IMR-90 (cell line): ENCODE data around the gene CAV3. TPM values are rescaled to one million over a fixed set of nuclear protein-coding genes. Genes with fewer than 3 reads are reported as not detected.

Experiments used
- ATAC-seq: fragments of 200-7000 bp; cut with Tn5 transposase; 2 replicates; pipeline ENCODE4 v1.9.1; 2020; ENCODE audit warnings: low read depth, mild to moderate bottlenecking, moderate library complexity
- BruUV-seq: library from RNA; stranded (reverse); fragments of 400-500 nt; replicated peaks from 2 replicates; lab custom pipeline; 2021; lab: Mats Ljungman, UMichigan
- CTCF ChIA-PET: fragments of 300-600 bp; formaldehyde crosslinking; extraction: SDS; loops from one replicate; lab custom pipeline; 2021; ENCODE audit warnings: antibody characterized with exemption; lab: Yijun Ruan, JAX
- POLR2A ChIA-PET: fragments of 300-600 bp; sonication (Branson Sonifier 250); formaldehyde crosslinking; loops from one replicate; lab custom pipeline; 2022; ENCODE audit warnings: antibody characterized with exemption; ENCODE audit not compliant: unreplicated experiment; lab: Charles Lee
- DNase-seq: peaks from one replicate; pipeline ENCODE4 v3.0.0; 2013
- H2AFZ ChIP-seq: replicated peaks from 2 replicates; pipeline ENCODE3; 2013; ENCODE audit warnings: low read length, mild to moderate bottlenecking; ENCODE audit not compliant: poor library complexity
- H2AK5ac ChIP-seq: 2 replicates; pipeline ENCODE4 v1.6.1; 2013; ENCODE audit warnings: low read depth, low read length, inconsistent platforms
- H2AK9ac ChIP-seq: replicated peaks from 2 replicates; pipeline ENCODE3; 2013; ENCODE audit warnings: mild to moderate bottlenecking, low read depth, low read length, moderate library complexity; ENCODE audit not compliant: poor library complexity
- H2BK120ac ChIP-seq: 2 replicates; pipeline ENCODE4 v1.6.1; 2013; ENCODE audit warnings: low read depth, low read length, inconsistent platforms
- H2BK15ac ChIP-seq: 3 replicates; pipeline ENCODE4 v1.6.1; 2013; ENCODE audit warnings: low read depth, low read length, inconsistent platforms
- H2BK20ac ChIP-seq: 2 replicates; pipeline ENCODE4 v1.6.1; 2013; ENCODE audit warnings: low read depth, mild to moderate bottlenecking, inconsistent platforms, low read length, moderate library complexity
- H2BK5ac ChIP-seq: 2 replicates; pipeline ENCODE4 v1.6.1; 2013; ENCODE audit warnings: mild to moderate bottlenecking, low read depth, low read length, inconsistent platforms; ENCODE audit not compliant: poor library complexity, severe bottlenecking
- H3K14ac ChIP-seq: replicated peaks from 2 replicates; pipeline ENCODE4 v1.6.1; 2013; ENCODE audit warnings: low read depth, low read length, inconsistent platforms
- H3K18ac ChIP-seq: 2 replicates; pipeline ENCODE4 v1.6.1; 2013; ENCODE audit warnings: low read depth, low read length, control low read depth
- H3K23ac ChIP-seq: 2 replicates; pipeline ENCODE4 v1.6.1; 2013; ENCODE audit warnings: low read depth, low read length, inconsistent platforms
- H3K27ac ChIP-seq: 2 replicates; pipeline ENCODE4 v1.5.1; 2013; ENCODE audit warnings: mild to moderate bottlenecking, control low read depth, low read length; ENCODE audit not compliant: insufficient read depth
- H3K27me3 ChIP-seq: 2 replicates; pipeline ENCODE4 v1.6.1; 2013; ENCODE audit warnings: low read length; ENCODE audit not compliant: control insufficient read depth, insufficient read depth
- H3K36me3 ChIP-seq: 2 replicates; pipeline ENCODE4 v1.6.1; 2013; ENCODE audit warnings: low read length, mixed read lengths; ENCODE audit not compliant: control insufficient read depth, insufficient read depth
- H3K4ac ChIP-seq: 2 replicates; pipeline ENCODE4 v1.6.1; 2013; ENCODE audit warnings: low read depth, low read length, inconsistent platforms
- H3K4me1 ChIP-seq: 2 replicates; pipeline ENCODE4 v1.6.1; 2013; ENCODE audit warnings: low read length, mixed read lengths; ENCODE audit not compliant: control insufficient read depth, insufficient read depth
- H3K4me2 ChIP-seq: 2 replicates; pipeline ENCODE4 v1.6.1; 2013; ENCODE audit warnings: low read depth, mild to moderate bottlenecking, control low read depth, low read length, moderate library complexity
- H3K4me3 ChIP-seq: 2 replicates; pipeline ENCODE4 v1.5.1; 2013; ENCODE audit warnings: low read depth, mild to moderate bottlenecking, control low read depth, low read length, moderate library complexity; ENCODE audit not compliant: insufficient read depth
- H3K56ac ChIP-seq: 2 replicates; pipeline ENCODE4 v1.6.1; 2013; ENCODE audit warnings: low read length, inconsistent platforms; ENCODE audit not compliant: insufficient read depth; ENCODE audit errors: extremely low read depth
- H3K79me1 ChIP-seq, 2 experiments: 2 replicates each; pipeline ENCODE4 v1.6.1; 2013; ENCODE audit warnings: low read length in 2 of 2, inconsistent platforms in 1 of 2, low read depth in 1 of 2
- H3K9ac ChIP-seq: 2 replicates; pipeline ENCODE4 v1.6.1; 2013; ENCODE audit warnings: low read depth, low read length, control low read depth
- H3K9me1 ChIP-seq: 2 replicates; pipeline ENCODE4 v1.6.1; 2013; ENCODE audit warnings: low read length, inconsistent platforms; ENCODE audit not compliant: insufficient read depth
- H3K9me3 ChIP-seq: 2 replicates; pipeline ENCODE4 v1.6.1; 2013; ENCODE audit warnings: low read length; ENCODE audit not compliant: control insufficient read depth, insufficient read depth
- H4K20me1 ChIP-seq: 2 replicates; pipeline ENCODE4 v1.6.1; 2013; ENCODE audit warnings: low read length, inconsistent platforms; ENCODE audit not compliant: insufficient read depth
- H4K5ac ChIP-seq: 2 replicates; pipeline ENCODE4 v1.6.1; 2013; ENCODE audit warnings: mild to moderate bottlenecking, low read depth, low read length, control low read depth
- H4K8ac ChIP-seq, 2 experiments: 2 replicates each; pipeline ENCODE4 v1.6.1; 2013; ENCODE audit warnings: low read depth in 2 of 2, low read length in 2 of 2, control low read depth in 1 of 2, inconsistent platforms in 1 of 2
- H4K91ac ChIP-seq: 2 replicates; pipeline ENCODE4 v1.6.1; 2013; ENCODE audit warnings: low read depth, low read length, inconsistent platforms; ENCODE audit not compliant: insufficient read depth
- BHLHE40 ChIP-seq: fragments of 150-350 bp; IDR thresholded peaks from 2 replicates; pipeline ENCODE4 v1.6.1; 2016; ENCODE audit warnings: mild to moderate bottlenecking, low read depth, low read length
- CHD1 ChIP-seq: IDR thresholded peaks from 2 replicates; pipeline ENCODE4 v1.6.1; 2012; ENCODE audit warnings: low read depth, low read length, improper control_type of control experiment
- FOS ChIP-seq: fragments of 150-350 bp; IDR thresholded peaks from 2 replicates; pipeline ENCODE4 v1.6.1; 2016; ENCODE audit warnings: low read depth, low read length
- MAFK ChIP-seq: IDR thresholded peaks from 2 replicates; pipeline ENCODE4 v1.6.1; 2012; ENCODE audit warnings: low read depth, low read length, improper control_type of control experiment
- MAZ ChIP-seq: IDR thresholded peaks from 2 replicates; pipeline ENCODE4 v1.6.1; 2012; ENCODE audit warnings: low read depth, mild to moderate bottlenecking, low read length, improper control_type of control experiment, moderate library complexity, borderline replicate concordance
- NFE2L2 ChIP-seq: fragments of 150-350 bp; IDR thresholded peaks from 2 replicates; pipeline ENCODE4 v1.6.1; 2016; ENCODE audit warnings: low read depth, mild to moderate bottlenecking, low read length
- POLR2A ChIP-seq: IDR thresholded peaks from 2 replicates; pipeline ENCODE4 v1.6.1; 2012; ENCODE audit warnings: mild to moderate bottlenecking, low read depth, low read length
- RAD21 ChIP-seq: IDR thresholded peaks from 2 replicates; pipeline ENCODE4 v1.6.1; 2012; ENCODE audit warnings: low read length, improper control_type of control experiment
- RCOR1 ChIP-seq: IDR thresholded peaks from 2 replicates; pipeline ENCODE4 v1.6.1; 2012; ENCODE audit warnings: mild to moderate bottlenecking, low read length, improper control_type of control experiment; ENCODE audit not compliant: insufficient replicate concordance
- RFX5 ChIP-seq: IDR thresholded peaks from 2 replicates; pipeline ENCODE4 v1.8.0; 2012; ENCODE audit warnings: low read depth, mild to moderate bottlenecking, low read length, moderate library complexity
- SMC3 ChIP-seq: fragments of 150-350 bp; IDR thresholded peaks from 2 replicates; pipeline ENCODE4 v1.6.1; 2016; ENCODE audit warnings: low read depth, mild to moderate bottlenecking, antibody characterized with exemption, low read length, moderate library complexity
- WGBS, 2 experiments: methylation state at CpG; one replicate each; pipeline versions ENCODE4 v1.1.5 to v1.1.7; 2013; ENCODE audit warnings: missing lambda C conversion rate in 2 of 2; ENCODE audit not compliant: insufficient read length in 1 of 2; ENCODE audit errors: extremely low coverage in 2 of 2; 5-methylcytosine and 5-hydroxymethylcytosine counted together
- dilution Hi-C: fragments of 300-500 bp; cut with HindIII; formaldehyde crosslinking; loops from one replicate; pipeline ENCODE4 v1.14.3; 2018; ENCODE audit warnings: low sequenced_read_pairs; ENCODE audit not compliant: unreplicated experiment
- in situ Hi-C: fragments of 300-500 bp; cut with MboI; formaldehyde crosslinking; loops from 3 replicates; pipeline ENCODE4 v1.14.3; 2019; ENCODE audit warnings: low sequenced_read_pairs, inconsistent platforms, mixed read lengths
- intact Hi-C: fragments of 100-400 bp; cut with micrococcal nuclease; formaldehyde crosslinking; loops from 2 replicates; pipeline ENCODE4 v1.10.0; 2022
- polyA plus RNA-seq, 3 experiments: library from polyadenylated mRNA; depleted of rRNA; stranded (reverse); fragments of >200 nt; gene quantifications; 2 replicates each; pipeline ENCODE4 v1.2.3, GENCODE V29; 2012; ENCODE audit warnings: low replicate concordance in 1 of 3
- total RNA-seq: library from RNA; depleted of rRNA; stranded (reverse); fragments of >200 nt; gene quantifications from 2 replicates; pipeline ENCODE4 v1.2.3, GENCODE V29; 2012
- TF ChIP-seq, protein P1 (sequence below): fragments of 150-350 bp; IDR thresholded peaks from 2 replicates; pipeline ENCODE4 v1.6.1; 2017; ENCODE audit warnings: mild to moderate bottlenecking, antibody characterized with exemption, low read length, low read depth
- TF ChIP-seq, protein P2 (sequence below): conservative IDR thresholded peaks from 2 replicates; pipeline ENCODE4 v1.5.1; 2012; ENCODE audit warnings: mild to moderate bottlenecking, low read depth, low read length, improper control_type of control experiment
- TF ChIP-seq, protein P3 (sequence below): fragments of 150-350 bp; IDR thresholded peaks from 2 replicates; pipeline ENCODE4 v1.6.1; 2016; ENCODE audit warnings: low read depth, mild to moderate bottlenecking, low read length, moderate library complexity, borderline replicate concordance

Gene CAV3
- total and polyA plus RNA-seq, 2 of the 4 experiments (the other 2 are of a cell fraction): 0.17 to 0.36 TPM

DNA sequence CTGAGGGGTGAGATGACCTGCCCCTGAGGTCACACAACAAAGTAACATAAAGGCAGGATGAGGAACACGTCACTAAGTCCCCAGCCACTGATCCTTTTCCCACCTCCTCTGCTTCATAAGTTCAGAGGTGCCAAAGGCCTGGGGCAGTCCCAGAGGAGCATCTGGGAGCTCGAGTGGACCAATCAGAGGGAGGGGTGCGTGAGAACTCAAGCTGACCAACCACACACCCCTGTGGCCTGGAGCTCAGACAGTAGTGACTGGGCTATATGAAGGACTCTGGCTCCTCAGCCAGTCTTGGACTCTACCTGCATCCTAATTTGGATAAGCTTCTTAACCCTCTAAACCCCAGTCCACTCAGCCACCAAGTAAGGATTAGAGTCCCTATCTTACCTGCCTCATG is 28.0 kb upstream of the CAV3 start:
- no peaks in the 10 kb centered on the region for H4K20me1 ChIP-seq
- BruUV-seq: no TSS peak
- no peak overlapping the region for H3K18ac ChIP-seq
- POLR2A ChIA-PET: no interaction called here
- H4K91ac ChIP-seq: no peak overlapping the region
- no peak overlapping the region for H3K4me2 ChIP-seq
- dilution Hi-C loops: no loop called here
- H3K4me3 ChIP-seq: no peak overlapping the region
- no peak overlapping the region for H3K4ac ChIP-seq
- TF ChIP-seq CHD1 (no peak), FOS (no peak), MAFK (no peak), POLR2A (no peak), NFE2L2 (no peak), SMC3 (no peak), RFX5 (no peak), MAZ (no peak), BHLHE40 (no peak), RCOR1 (no peak), RAD21 (no peak)
- TF ChIP-seq, protein P1, sequence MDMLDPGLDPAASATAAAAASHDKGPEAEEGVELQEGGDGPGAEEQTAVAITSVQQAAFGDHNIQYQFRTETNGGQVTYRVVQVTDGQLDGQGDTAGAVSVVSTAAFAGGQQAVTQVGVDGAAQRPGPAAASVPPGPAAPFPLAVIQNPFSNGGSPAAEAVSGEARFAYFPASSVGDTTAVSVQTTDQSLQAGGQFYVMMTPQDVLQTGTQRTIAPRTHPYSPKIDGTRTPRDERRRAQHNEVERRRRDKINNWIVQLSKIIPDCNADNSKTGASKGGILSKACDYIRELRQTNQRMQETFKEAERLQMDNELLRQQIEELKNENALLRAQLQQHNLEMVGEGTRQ: no peak
- TF ChIP-seq, protein P2, sequence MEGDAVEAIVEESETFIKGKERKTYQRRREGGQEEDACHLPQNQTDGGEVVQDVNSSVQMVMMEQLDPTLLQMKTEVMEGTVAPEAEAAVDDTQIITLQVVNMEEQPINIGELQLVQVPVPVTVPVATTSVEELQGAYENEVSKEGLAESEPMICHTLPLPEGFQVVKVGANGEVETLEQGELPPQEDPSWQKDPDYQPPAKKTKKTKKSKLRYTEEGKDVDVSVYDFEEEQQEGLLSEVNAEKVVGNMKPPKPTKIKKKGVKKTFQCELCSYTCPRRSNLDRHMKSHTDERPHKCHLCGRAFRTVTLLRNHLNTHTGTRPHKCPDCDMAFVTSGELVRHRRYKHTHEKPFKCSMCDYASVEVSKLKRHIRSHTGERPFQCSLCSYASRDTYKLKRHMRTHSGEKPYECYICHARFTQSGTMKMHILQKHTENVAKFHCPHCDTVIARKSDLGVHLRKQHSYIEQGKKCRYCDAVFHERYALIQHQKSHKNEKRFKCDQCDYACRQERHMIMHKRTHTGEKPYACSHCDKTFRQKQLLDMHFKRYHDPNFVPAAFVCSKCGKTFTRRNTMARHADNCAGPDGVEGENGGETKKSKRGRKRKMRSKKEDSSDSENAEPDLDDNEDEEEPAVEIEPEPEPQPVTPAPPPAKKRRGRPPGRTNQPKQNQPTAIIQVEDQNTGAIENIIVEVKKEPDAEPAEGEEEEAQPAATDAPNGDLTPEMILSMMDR: no peak
- TF ChIP-seq, protein P3, sequence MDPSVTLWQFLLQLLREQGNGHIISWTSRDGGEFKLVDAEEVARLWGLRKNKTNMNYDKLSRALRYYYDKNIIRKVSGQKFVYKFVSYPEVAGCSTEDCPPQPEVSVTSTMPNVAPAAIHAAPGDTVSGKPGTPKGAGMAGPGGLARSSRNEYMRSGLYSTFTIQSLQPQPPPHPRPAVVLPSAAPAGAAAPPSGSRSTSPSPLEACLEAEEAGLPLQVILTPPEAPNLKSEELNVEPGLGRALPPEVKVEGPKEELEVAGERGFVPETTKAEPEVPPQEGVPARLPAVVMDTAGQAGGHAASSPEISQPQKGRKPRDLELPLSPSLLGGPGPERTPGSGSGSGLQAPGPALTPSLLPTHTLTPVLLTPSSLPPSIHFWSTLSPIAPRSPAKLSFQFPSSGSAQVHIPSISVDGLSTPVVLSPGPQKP: no peak
- no peak for ATAC-seq
- in situ Hi-C loops: no loop called here
- no peaks in the 10 kb centered on the region for H3K79me1 ChIP-seq
- no peak overlapping the region for H2AFZ ChIP-seq
- no peak overlapping the region for H3K23ac ChIP-seq
- H2AK9ac ChIP-seq: no peak overlapping the region
- H2BK120ac ChIP-seq: no peak overlapping the region
- no peak overlapping the region for H3K14ac ChIP-seq
- no peaks in the 10 kb centered on the region for H3K9me1 ChIP-seq
- intact Hi-C loops: no loop called here
- no peak overlapping the region for H3K56ac ChIP-seq
- no peak overlapping the region for H3K27ac ChIP-seq
- WGBS, 2 experiments: 50% methylated on average over 2 of the region's 3 CpGs; no CpG with 5 or more reads in 1 of the 2 experiments
- H2AK5ac ChIP-seq: no peak overlapping the region
- peaks cover 3% of the 10 kb centered on the region for H3K27me3 ChIP-seq
- no peak overlapping the region for H4K5ac ChIP-seq
- H2BK20ac ChIP-seq: no peak overlapping the region
- CTCF ChIA-PET: no interaction called here
- DNase-seq: no peak
- H3K4me1 ChIP-seq: no peaks in the 10 kb centered on the region
- H4K8ac ChIP-seq: no peak overlapping the region
- no peak overlapping the region for H2BK15ac ChIP-seq
- H2BK5ac ChIP-seq: no peak overlapping the region
- peaks cover 7% of the 10 kb centered on the region for H3K9me3 ChIP-seq
- H3K9ac ChIP-seq: no peak overlapping the region
- H3K36me3 ChIP-seq: no peaks in the 10 kb centered on the region
